Caco-2 (cell line): ENCODE results near the gene C1orf167. TPM values are rescaled to one million over a fixed set of nuclear protein-coding genes. Genes with fewer than 3 reads are reported as not detected.

Experiments
- BruUV-seq: library from RNA; stranded (reverse); fragments of 400-500 nt; replicated peaks from 2 replicates; lab custom pipeline; 2021; lab: Mats Ljungman, UMichigan
- CTCF ChIA-PET: fragments of 300-600 bp; sonication (Branson Sonifier 250); formaldehyde crosslinking; loops from one replicate; lab custom pipeline; 2022; ENCODE audit warnings: antibody characterized with exemption; lab: Charles Lee
- POLR2A ChIA-PET: fragments of 300-600 bp; sonication (Branson Sonifier 250); formaldehyde crosslinking; loops from one replicate; lab custom pipeline; 2022; ENCODE audit warnings: antibody characterized with exemption; lab: Charles Lee
- DNase-seq, 2 experiments: peaks; one replicate each; pipeline versions ENCODE4 v3.0.0 to v3.0.0-alpha.2; 2020 to 2022
- H3K27me3 ChIP-seq: replicated peaks from 2 replicates; pipeline ENCODE4 v1.6.0; 2011; ENCODE audit warnings: low read length; ENCODE audit not compliant: control insufficient read depth, insufficient read depth
- H3K36me3 ChIP-seq: 2 replicates; pipeline ENCODE4 v1.5.1; 2011; ENCODE audit warnings: low read length; ENCODE audit not compliant: control insufficient read depth, insufficient read depth
- H3K4me1 ChIP-seq: fragments of 250-450 bp; sonication (Bioruptor Pico); 2 replicates; pipeline ENCODE4 v1.5.1; 2020; ENCODE audit warnings: mild to moderate bottlenecking
- H3K4me3 ChIP-seq: 2 replicates; pipeline ENCODE4 v1.5.1; 2011; ENCODE audit warnings: low read depth, mild to moderate bottlenecking, control low read depth, low read length
- H3K9me3 ChIP-seq: fragments of 250-450 bp; sonication (Bioruptor Pico); 2 replicates; pipeline ENCODE4 v1.5.1; 2020; ENCODE audit warnings: mild to moderate bottlenecking, moderate library complexity
- H3K27ac Mint-ChIP-seq: one replicate; pipeline ENCODE4 v1.8.0; 2022; ENCODE audit warnings: mixed read lengths; ENCODE audit not compliant: unreplicated experiment
- H3K27me3 Mint-ChIP-seq: one replicate; pipeline ENCODE4 v1.8.0; 2022; ENCODE audit warnings: mixed read lengths; ENCODE audit not compliant: insufficient read depth, unreplicated experiment
- H3K36me3 Mint-ChIP-seq: one replicate; pipeline ENCODE4 v1.8.0; 2022; ENCODE audit warnings: mild to moderate bottlenecking, mixed read lengths; ENCODE audit not compliant: insufficient read depth, unreplicated experiment
- H3K4me1 Mint-ChIP-seq: one replicate; pipeline ENCODE4 v1.8.0; 2022; ENCODE audit warnings: low read depth, mixed read lengths; ENCODE audit not compliant: unreplicated experiment
- H3K4me3 Mint-ChIP-seq: one replicate; pipeline ENCODE4 v1.8.0; 2022; ENCODE audit warnings: mild to moderate bottlenecking, moderate library complexity, mixed read lengths; ENCODE audit not compliant: unreplicated experiment
- H3K9me3 Mint-ChIP-seq: one replicate; pipeline ENCODE4 v1.8.0; 2022; ENCODE audit warnings: mixed read lengths; ENCODE audit not compliant: unreplicated experiment
- intact Hi-C: fragments of 100-400 bp; cut with micrococcal nuclease; formaldehyde crosslinking; loops from one replicate; pipeline ENCODE4 v1.10.0; 2022; ENCODE audit not compliant: unreplicated experiment
- total RNA-seq: library from RNA; stranded (reverse); gene quantifications from 2 replicates; pipeline ENCODE4 v1.2.3, GENCODE V29; 2022
- TF ChIP-seq, protein P1 (sequence below), 2 experiments: fragments of 200-600 bp in 1 of 2; IDR thresholded peaks; 1 replicate in 1 of 2; 2 replicates in 1 of 2; pipeline versions ENCODE4 v1.5.1 to v1.8.0; 2011 to 2022; ENCODE audit warnings: antibody characterized with exemption in 1 of 2, control low read depth in 1 of 2, inconsistent platforms in 1 of 2, low read depth in 1 of 2, low read length in 1 of 2, mild to moderate bottlenecking in 1 of 2, moderate library complexity in 1 of 2; ENCODE audit not compliant: insufficient read depth in 1 of 2, severe bottlenecking in 1 of 2, unreplicated experiment in 1 of 2

Gene C1orf167
- total RNA-seq, 1 experiment from 2014 or later = 0.64 TPM

DNA sequence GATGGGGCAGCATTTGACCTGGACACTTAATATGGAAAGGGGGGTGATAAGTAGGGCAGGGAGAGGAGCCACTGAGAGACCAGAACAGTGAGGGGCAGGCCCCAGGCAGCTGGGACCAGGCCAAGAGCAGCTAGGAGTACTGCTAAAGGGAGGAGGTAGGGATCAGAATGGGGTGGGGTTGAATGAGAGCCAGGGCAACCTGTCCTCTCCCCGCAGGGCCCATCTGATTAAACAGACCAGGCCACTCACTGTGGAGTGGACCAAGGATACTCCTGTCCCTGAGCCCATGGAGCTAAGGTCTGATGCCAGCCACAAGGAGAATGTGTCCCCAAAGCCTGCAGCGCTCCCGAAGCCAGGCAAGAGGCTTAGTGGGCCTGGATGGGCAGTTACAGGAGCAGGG lies 2.1 kb downstream of the C1orf167 start:
- Mint-ChIP-seq H3K27me3 (no peaks in the 10 kb centered on the region), H3K4me1 (peaks cover 6% of the 10 kb centered on the region), H3K4me3 (no peak overlapping the region), H3K27ac (no peak overlapping the region), H3K36me3 (no peaks in the 10 kb centered on the region), H3K9me3 (no peaks in the 10 kb centered on the region)
- Histone ChIP-seq H3K4me3 (no peak overlapping the region), H3K9me3 (no peaks in the 10 kb centered on the region), H3K4me1 (peaks cover 11% of the 10 kb centered on the region), H3K27me3 (no peaks in the 10 kb centered on the region), H3K36me3 (no peaks in the 10 kb centered on the region)
- BruUV-seq = no TSS peak
- ChIA-PET POLR2A (no interaction called here), CTCF (no interaction called here)
- DNase-seq = no peak
- TF ChIP-seq, protein P1, sequence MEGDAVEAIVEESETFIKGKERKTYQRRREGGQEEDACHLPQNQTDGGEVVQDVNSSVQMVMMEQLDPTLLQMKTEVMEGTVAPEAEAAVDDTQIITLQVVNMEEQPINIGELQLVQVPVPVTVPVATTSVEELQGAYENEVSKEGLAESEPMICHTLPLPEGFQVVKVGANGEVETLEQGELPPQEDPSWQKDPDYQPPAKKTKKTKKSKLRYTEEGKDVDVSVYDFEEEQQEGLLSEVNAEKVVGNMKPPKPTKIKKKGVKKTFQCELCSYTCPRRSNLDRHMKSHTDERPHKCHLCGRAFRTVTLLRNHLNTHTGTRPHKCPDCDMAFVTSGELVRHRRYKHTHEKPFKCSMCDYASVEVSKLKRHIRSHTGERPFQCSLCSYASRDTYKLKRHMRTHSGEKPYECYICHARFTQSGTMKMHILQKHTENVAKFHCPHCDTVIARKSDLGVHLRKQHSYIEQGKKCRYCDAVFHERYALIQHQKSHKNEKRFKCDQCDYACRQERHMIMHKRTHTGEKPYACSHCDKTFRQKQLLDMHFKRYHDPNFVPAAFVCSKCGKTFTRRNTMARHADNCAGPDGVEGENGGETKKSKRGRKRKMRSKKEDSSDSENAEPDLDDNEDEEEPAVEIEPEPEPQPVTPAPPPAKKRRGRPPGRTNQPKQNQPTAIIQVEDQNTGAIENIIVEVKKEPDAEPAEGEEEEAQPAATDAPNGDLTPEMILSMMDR (IDR thresholded peaks at IDR 0.05; ENCODE audit: insufficient read depth in 1 of 2, low read depth in 1 of 2, low read length in 1 of 2, severe bottlenecking in 1 of 2, unreplicated experiment in 1 of 2) = no peak
- intact Hi-C loops = no loop called here

DNA sequence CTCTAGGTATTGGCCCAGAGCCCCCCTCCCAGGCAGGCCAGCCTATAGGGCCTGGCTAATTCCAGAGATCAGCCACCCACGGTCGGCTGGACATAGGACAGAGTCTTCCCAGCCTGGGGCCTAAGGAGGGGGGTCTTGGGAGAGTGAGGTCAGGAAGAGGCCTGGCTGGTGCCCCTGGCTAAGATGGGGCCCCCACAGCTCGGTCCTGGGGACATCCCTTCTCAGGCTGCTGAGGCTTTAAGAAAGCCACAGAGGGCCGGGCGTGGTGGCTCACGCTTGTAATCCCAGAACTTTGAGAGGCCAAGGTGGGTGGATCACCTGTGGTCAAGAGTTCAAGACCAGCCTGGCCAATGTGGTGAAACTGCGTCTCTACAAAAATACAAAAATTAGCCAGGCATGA lies 2.5 kb downstream of the C1orf167 start:
- Histone ChIP-seq H3K27me3 (no peaks in the 10 kb centered on the region), H3K4me1 (peaks cover 12% of the 10 kb centered on the region), H3K9me3 (no peaks in the 10 kb centered on the region), H3K36me3 (no peaks in the 10 kb centered on the region), H3K4me3 (no peak overlapping the region)
- no peaks in the 10 kb centered on the region for H3K27me3 Mint-ChIP-seq
- intact Hi-C loops = no loop called here
- no TSS peak for BruUV-seq
- TF ChIP-seq, protein P1 (IDR thresholded peaks at IDR 0.05; ENCODE audit: insufficient read depth in 1 of 2, low read depth in 1 of 2, low read length in 1 of 2, severe bottlenecking in 1 of 2, unreplicated experiment in 1 of 2) = no peak
- no peak overlapping the region for H3K4me3 Mint-ChIP-seq
- DNase-seq = no peak
- POLR2A ChIA-PET = no interaction called here
- CTCF ChIA-PET = no interaction called here
- peaks cover 6% of the 10 kb centered on the region for H3K4me1 Mint-ChIP-seq
- no peaks in the 10 kb centered on the region for H3K9me3 Mint-ChIP-seq
- H3K27ac Mint-ChIP-seq = no peak overlapping the region
- no peaks in the 10 kb centered on the region for H3K36me3 Mint-ChIP-seq

DNA sequence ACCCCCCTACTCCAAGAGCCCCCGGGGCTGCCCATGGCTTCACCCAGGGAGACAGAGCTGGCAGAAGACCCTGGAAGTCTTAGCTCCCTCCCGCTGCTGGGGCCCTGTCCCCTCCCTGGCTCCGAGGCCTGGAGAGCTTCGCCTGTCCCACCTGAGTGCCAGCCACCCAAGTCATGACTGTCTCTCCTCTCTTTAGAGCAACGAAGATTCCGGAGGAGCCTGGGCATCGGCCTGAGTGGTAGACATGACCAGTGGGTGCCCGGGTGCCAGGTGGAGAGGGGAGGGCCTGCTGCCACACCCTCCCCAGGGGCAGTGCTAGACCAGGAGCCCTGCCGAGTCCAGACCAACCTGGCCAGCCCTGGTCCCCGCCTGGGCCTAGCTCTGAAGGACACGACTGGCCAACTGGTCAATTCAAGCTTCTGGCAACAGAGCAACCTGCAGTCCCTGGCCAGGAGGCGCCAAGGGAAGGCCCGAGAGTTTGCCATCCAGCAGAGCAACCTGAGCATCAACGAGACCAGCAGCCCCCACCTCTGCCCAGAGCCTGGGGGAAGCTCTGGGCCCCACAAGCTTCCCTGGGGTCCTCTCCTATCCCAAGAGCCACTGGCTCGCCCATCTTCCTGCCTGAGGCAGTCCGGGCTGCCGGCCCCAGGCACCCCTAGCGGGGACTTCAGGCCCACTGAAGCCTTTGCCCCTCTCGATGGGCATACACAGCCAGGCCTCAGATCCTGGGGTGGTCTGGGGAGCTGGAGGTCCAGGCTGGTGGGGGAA lies 3.9 kb downstream of the C1orf167 start:
- CTCF ChIA-PET = no interaction called here

More for the DNA sequence above, 3.9 kb downstream of the C1orf167 start:
- POLR2A ChIA-PET = interaction anchor here (0.5 kb wide), 1 partner anchor 111 kb away, joined by 3 read pairs; the partner anchor contains the start of gene FBXO44
- no peak overlapping the region for H3K4me3 ChIP-seq
- intact Hi-C loops = no loop called here
- H3K27me3 Mint-ChIP-seq = no peaks in the 10 kb centered on the region
- no peaks in the 10 kb centered on the region for H3K36me3 ChIP-seq
- no peak for DNase-seq
- H3K27me3 ChIP-seq = no peaks in the 10 kb centered on the region
- no peaks in the 10 kb centered on the region for H3K36me3 Mint-ChIP-seq
- no TSS peak for BruUV-seq
- H3K27ac Mint-ChIP-seq = no peak overlapping the region
- no peaks in the 10 kb centered on the region for H3K9me3 ChIP-seq
- TF ChIP-seq, protein P1 (IDR thresholded peaks at IDR 0.05; ENCODE audit: insufficient read depth in 1 of 2, low read depth in 1 of 2, low read length in 1 of 2, severe bottlenecking in 1 of 2, unreplicated experiment in 1 of 2) = no peak
- peaks cover 12% of the 10 kb centered on the region for H3K4me1 ChIP-seq
- peaks cover 6% of the 10 kb centered on the region for H3K4me1 Mint-ChIP-seq
- no peak overlapping the region for H3K4me3 Mint-ChIP-seq
- no peaks in the 10 kb centered on the region for H3K9me3 Mint-ChIP-seq
